SK-N-SH (cell line): ENCODE results near the gene WFDC12.

Source experiments
- CTCF ChIP-seq: fragments of 200-600 bp; sonication (generic); IDR thresholded peaks from 2 replicates; pipeline ENCODE4 v1.6.1; 2017; ENCODE audit warnings: antibody characterized with exemption, mild to moderate bottlenecking, moderate library complexity
- ELF1 ChIP-seq: IDR thresholded peaks from 2 replicates; pipeline ENCODE4 v1.4.0; 2012
- EP300 ChIP-seq, 2 experiments: IDR thresholded peaks; 2 replicates each; pipeline versions ENCODE4 v1.4.0 to v1.6.1; 2012; ENCODE audit warnings: borderline replicate concordance in 1 of 2, low read depth in 1 of 2, low read length in 1 of 2
- EZH2phosphoT487 ChIP-seq: fragments of 200-600 bp; sonication (generic); IDR thresholded peaks from 2 replicates; pipeline ENCODE4 v1.6.1; 2017; ENCODE audit warnings: low read depth, mixed run types, mild to moderate bottlenecking, antibody characterized with exemption, moderate library complexity, borderline replicate concordance
- NRF1 ChIP-seq: IDR thresholded peaks from 2 replicates; pipeline ENCODE4 v1.6.1; 2012; ENCODE audit warnings: low read depth, mild to moderate bottlenecking, low read length
- POLR2AphosphoS5 ChIP-seq: IDR thresholded peaks from 2 replicates; pipeline ENCODE4 v1.6.1; 2012; ENCODE audit warnings: low read depth, low read length
- TAF1 ChIP-seq: IDR thresholded peaks from 2 replicates; pipeline ENCODE4 v1.6.1; 2012; ENCODE audit warnings: low read depth, mild to moderate bottlenecking, low read length, moderate library complexity, borderline replicate concordance
- USF2 ChIP-seq: fragments of 150-350 bp; IDR thresholded peaks from 2 replicates; pipeline ENCODE4 v1.6.1; 2017; ENCODE audit warnings: antibody characterized with exemption, low read length, low read depth, borderline replicate concordance
- TF ChIP-seq, protein P1 (sequence below): IDR thresholded peaks from 2 replicates; pipeline ENCODE4 v1.6.1; 2012; ENCODE audit warnings: mild to moderate bottlenecking, low read depth, low read length, moderate library complexity

GRCh38 chr20:45114465-45115385 is 9.5 kb downstream of the WFDC12 start, which contains the start of gene WFDC5:
- TF ChIP-seq POLR2AphosphoS5: no peak
- TF ChIP-seq EP300 (IDR thresholded peaks at IDR 0.05; ENCODE audit: borderline replicate concordance in 1 of 2, low read depth in 1 of 2, low read length in 1 of 2): no peak
- TF ChIP-seq CTCF: no peak
- TF ChIP-seq EZH2phosphoT487: no peak
- no peak for TF ChIP-seq TAF1
- no peak for TF ChIP-seq ELF1
- TF ChIP-seq USF2: no peak
- no peak for TF ChIP-seq NRF1
- TF ChIP-seq, protein P1, sequence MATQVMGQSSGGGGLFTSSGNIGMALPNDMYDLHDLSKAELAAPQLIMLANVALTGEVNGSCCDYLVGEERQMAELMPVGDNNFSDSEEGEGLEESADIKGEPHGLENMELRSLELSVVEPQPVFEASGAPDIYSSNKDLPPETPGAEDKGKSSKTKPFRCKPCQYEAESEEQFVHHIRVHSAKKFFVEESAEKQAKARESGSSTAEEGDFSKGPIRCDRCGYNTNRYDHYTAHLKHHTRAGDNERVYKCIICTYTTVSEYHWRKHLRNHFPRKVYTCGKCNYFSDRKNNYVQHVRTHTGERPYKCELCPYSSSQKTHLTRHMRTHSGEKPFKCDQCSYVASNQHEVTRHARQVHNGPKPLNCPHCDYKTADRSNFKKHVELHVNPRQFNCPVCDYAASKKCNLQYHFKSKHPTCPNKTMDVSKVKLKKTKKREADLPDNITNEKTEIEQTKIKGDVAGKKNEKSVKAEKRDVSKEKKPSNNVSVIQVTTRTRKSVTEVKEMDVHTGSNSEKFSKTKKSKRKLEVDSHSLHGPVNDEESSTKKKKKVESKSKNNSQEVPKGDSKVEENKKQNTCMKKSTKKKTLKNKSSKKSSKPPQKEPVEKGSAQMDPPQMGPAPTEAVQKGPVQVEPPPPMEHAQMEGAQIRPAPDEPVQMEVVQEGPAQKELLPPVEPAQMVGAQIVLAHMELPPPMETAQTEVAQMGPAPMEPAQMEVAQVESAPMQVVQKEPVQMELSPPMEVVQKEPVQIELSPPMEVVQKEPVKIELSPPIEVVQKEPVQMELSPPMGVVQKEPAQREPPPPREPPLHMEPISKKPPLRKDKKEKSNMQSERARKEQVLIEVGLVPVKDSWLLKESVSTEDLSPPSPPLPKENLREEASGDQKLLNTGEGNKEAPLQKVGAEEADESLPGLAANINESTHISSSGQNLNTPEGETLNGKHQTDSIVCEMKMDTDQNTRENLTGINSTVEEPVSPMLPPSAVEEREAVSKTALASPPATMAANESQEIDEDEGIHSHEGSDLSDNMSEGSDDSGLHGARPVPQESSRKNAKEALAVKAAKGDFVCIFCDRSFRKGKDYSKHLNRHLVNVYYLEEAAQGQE: no peak
